Vagina (tissue), 2 donors: ENCODE results near the gene ZNF575. TPM values are rescaled to one million over a fixed set of nuclear protein-coding genes. Genes with fewer than 3 reads are reported as not detected.

ENCODE experiments used
- DNase-seq, 2 donors: peaks; one replicate each; pipeline ENCODE4 v3.0.0-alpha.2; 2017; ENCODE audit errors: extremely low spot score in 2 of 2
- H3K27ac ChIP-seq: fragments of 200-600 bp; sonication (generic); one replicate; pipeline ENCODE4 v1.5.1; 2019
- H3K27me3 ChIP-seq: fragments of 200-600 bp; sonication (generic); one replicate; pipeline ENCODE4 v1.5.1; 2019
- H3K36me3 ChIP-seq, 2 donors: fragments of 200-600 bp; sonication (generic); one replicate each; pipeline ENCODE4 v1.5.1; 2017 to 2019
- H3K4me1 ChIP-seq: fragments of 200-600 bp; sonication (generic); one replicate; pipeline ENCODE4 v1.5.1; 2019
- H3K4me3 ChIP-seq, 2 donors: fragments of 200-600 bp; sonication (generic); 1 replicate in 1 of 2; 2 replicates in 1 of 2; pipeline ENCODE4 v1.5.1; 2016 to 2019
- H3K9me3 ChIP-seq: fragments of 200-600 bp; sonication (generic); one replicate; pipeline ENCODE4 v1.5.1; 2019
- CTCF ChIP-seq, 3 experiments: fragments of 450-650 bp in 2 of 3; fragments of 200-600 bp in 1 of 3; sonication (generic) in 1 of 3; IDR thresholded peaks; one replicate each; pipeline ENCODE4 v1.5.1; 2017 to 2019; ENCODE audit warnings: antibody characterized with exemption in 3 of 3, mild to moderate bottlenecking in 2 of 3, moderate library complexity in 2 of 3
- POLR2A ChIP-seq, 2 donors: fragments of 450-650 bp; IDR thresholded peaks; one replicate each; pipeline ENCODE4 v1.6.1; 2017; ENCODE audit warnings: antibody characterized with exemption in 2 of 2, mild to moderate bottlenecking in 2 of 2, moderate library complexity in 2 of 2
- POLR2AphosphoS5 ChIP-seq, 2 donors: sonication (generic); formaldehyde crosslinking; IDR thresholded peaks; one replicate each; pipeline ENCODE4 v1.9.0; 2017; ENCODE audit warnings: antibody characterized with exemption in 2 of 2, mild to moderate bottlenecking in 2 of 2, low read depth in 1 of 2; ENCODE audit not compliant: insufficient read depth in 1 of 2
- intact Hi-C: fragments of 100-400 bp; cut with DNase I; formaldehyde crosslinking; loops from one replicate; pipeline ENCODE4 v1.15.1; 2023
- total RNA-seq: library from RNA; depleted of rRNA; stranded (reverse); fragments of >200 nt; gene quantifications from one replicate; pipeline ENCODE4 v1.2.3, GENCODE V29; 2016

Gene ZNF575
- total RNA-seq, 1 donor from 2014 or later = 2.9 TPM

- no peak for DNase-seq
- Histone ChIP-seq H3K36me3 (peaks cover 0 to 6% of the 10 kb centered on the region in 2 donors), H3K27me3 (no peaks in the 10 kb centered on the region), H3K9me3 (no peaks in the 10 kb centered on the region), H3K27ac (peak overlapping the region; percentile 32), H3K4me1 (peaks cover 9% of the 10 kb centered on the region), H3K4me3 (no peak overlapping the region)
- TF ChIP-seq POLR2A (IDR thresholded peaks at IDR 0.05) (no peak), POLR2AphosphoS5 (IDR thresholded peaks at IDR 0.05; ENCODE audit: insufficient read depth in 1 of 2, low read depth in 1 of 2) (no peak), CTCF (IDR thresholded peaks at IDR 0.05) (no peak)
- intact Hi-C loops = loop anchor here (10.0 kb wide), 1 partner anchor 93 kb away; no protein-coding TSS in a partner anchor
Observed at GRCh38 chr19:43562226-43562697, 29.3 kb downstream of the ZNF575 start.

GRCh38 chr19:43562698-43563241, 29.8 kb downstream of the ZNF575 start:
- intact Hi-C loops = loop anchor here (10.0 kb wide), 1 partner anchor 92 kb away; no protein-coding TSS in a partner anchor
- H3K4me1 ChIP-seq = peaks cover 9% of the 10 kb centered on the region
- TF ChIP-seq POLR2A (IDR thresholded peaks at IDR 0.05) (no peak), POLR2AphosphoS5 (IDR thresholded peaks at IDR 0.05; ENCODE audit: insufficient read depth in 1 of 2, low read depth in 1 of 2) (peak in 1 of 2 donors; percentile 64)

GRCh38 chr19:43563816-43564457, 30.9 kb downstream of the ZNF575 start:
- Histone ChIP-seq H3K4me3 (no peak overlapping the region), H3K36me3 (peaks cover 0 to 6% of the 10 kb centered on the region in 2 donors), H3K4me1 (peaks cover 9% of the 10 kb centered on the region), H3K9me3 (no peaks in the 10 kb centered on the region), H3K27ac (no peak overlapping the region), H3K27me3 (no peaks in the 10 kb centered on the region)
- DNase-seq = no peak
- intact Hi-C loops = loop anchor here (10.0 kb wide), 1 partner anchor 91 kb away; no protein-coding TSS in a partner anchor
- TF ChIP-seq POLR2AphosphoS5 (IDR thresholded peaks at IDR 0.05; ENCODE audit: insufficient read depth in 1 of 2, low read depth in 1 of 2) = no peak
- no peak for TF ChIP-seq CTCF (IDR thresholded peaks at IDR 0.05)
- TF ChIP-seq POLR2A (IDR thresholded peaks at IDR 0.05) = no peak

More at GRCh38 chr19:43562698-43563241, 29.8 kb downstream of the ZNF575 start:
- DNase-seq = no peak
- H3K27ac ChIP-seq = peak overlapping the region; percentile 32
- peaks cover 0 to 6% of the 10 kb centered on the region in 2 donors for H3K36me3 ChIP-seq
- H3K4me3 ChIP-seq = no peak overlapping the region
- no peaks in the 10 kb centered on the region for H3K9me3 ChIP-seq
- H3K27me3 ChIP-seq = no peaks in the 10 kb centered on the region

DNA sequence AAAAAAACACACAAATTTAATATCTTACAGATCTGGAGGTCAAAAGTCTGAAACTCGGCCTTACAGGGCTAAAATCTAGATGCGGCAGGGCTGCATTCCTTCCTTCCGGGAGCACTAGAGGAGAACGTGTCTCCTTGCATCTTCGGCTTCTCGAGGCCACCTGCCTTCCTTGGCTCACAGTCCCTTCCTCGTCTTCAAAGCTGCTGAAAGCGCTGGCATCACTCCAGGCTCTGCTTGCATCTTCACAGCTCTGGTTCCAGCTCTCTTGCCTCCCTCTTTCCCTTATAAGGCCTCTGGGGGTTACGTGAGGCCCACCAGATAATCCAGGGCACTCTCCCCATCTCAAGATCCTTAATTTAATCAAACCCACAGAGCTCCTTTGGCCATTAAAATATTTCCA, 31.8 kb downstream of the ZNF575 start:
- H3K27me3 ChIP-seq = no peaks in the 10 kb centered on the region
- TF ChIP-seq POLR2A (IDR thresholded peaks at IDR 0.05) (no peak), POLR2AphosphoS5 (IDR thresholded peaks at IDR 0.05; ENCODE audit: insufficient read depth in 1 of 2, low read depth in 1 of 2) (no peak), CTCF (IDR thresholded peaks at IDR 0.05) (no peak)
- no peak overlapping the region for H3K27ac ChIP-seq
- intact Hi-C loops = loop anchor here (10.0 kb wide), 1 partner anchor 90 kb away; no protein-coding TSS in a partner anchor
- H3K4me3 ChIP-seq = no peak overlapping the region
- no peak for DNase-seq
- H3K36me3 ChIP-seq = peaks cover 0 to 6% of the 10 kb centered on the region in 2 donors
- no peaks in the 10 kb centered on the region for H3K9me3 ChIP-seq
- peaks cover 9% of the 10 kb centered on the region for H3K4me1 ChIP-seq

GRCh38 chr19:43569657-43570056, 36.7 kb downstream of the ZNF575 start:
- Histone ChIP-seq H3K36me3 (no peaks in the 10 kb centered on the region), H3K4me1 (peaks cover 6% of the 10 kb centered on the region), H3K4me3 (no peak overlapping the region), H3K27me3 (no peaks in the 10 kb centered on the region), H3K9me3 (no peaks in the 10 kb centered on the region), H3K27ac (no peak overlapping the region)
- intact Hi-C loops = loop anchor here (10.0 kb wide), 1 partner anchor 85 kb away; no protein-coding TSS in a partner anchor
- TF ChIP-seq POLR2AphosphoS5 (IDR thresholded peaks at IDR 0.05; ENCODE audit: insufficient read depth in 1 of 2, low read depth in 1 of 2) = no peak
- TF ChIP-seq POLR2A (IDR thresholded peaks at IDR 0.05) = no peak
- no peak for TF ChIP-seq CTCF (IDR thresholded peaks at IDR 0.05)
- no peak for DNase-seq
